Mesenchymal stem cell (in vitro differentiated cells and primary cell): ENCODE data around the gene CCDC14.
A peak's percentile ranks its signal among the peaks of the same experiment; 100 is the strongest.

ENCODE experiments used
- DNase-seq: peaks from one replicate; pipeline ENCODE4 v3.0.0-alpha.2; 2013
- H2AFZ ChIP-seq: one replicate; pipeline ENCODE4 v1.6.1; 2013; ENCODE audit warnings: low read depth, mild to moderate bottlenecking, control low read depth, inconsistent platforms, low read length, moderate library complexity
- H2AK5ac ChIP-seq: 2 replicates; pipeline ENCODE4 v1.6.1; 2013; ENCODE audit warnings: low read length, moderate library complexity, mild to moderate bottlenecking, inconsistent platforms; ENCODE audit not compliant: severe bottlenecking
- H2BK120ac ChIP-seq: one replicate; pipeline ENCODE4 v1.6.1; 2013; ENCODE audit warnings: low read depth, mild to moderate bottlenecking, inconsistent platforms, low read length, moderate library complexity
- H2BK12ac ChIP-seq, 2 experiments: one replicate each; pipeline ENCODE4 v1.6.1; 2013; ENCODE audit warnings: inconsistent platforms in 2 of 2, low read length in 2 of 2, mild to moderate bottlenecking in 2 of 2, moderate library complexity in 2 of 2, control low read depth in 1 of 2
- H2BK15ac ChIP-seq: one replicate; pipeline ENCODE4 v1.6.1; 2013; ENCODE audit warnings: mild to moderate bottlenecking, low read depth, inconsistent platforms; ENCODE audit not compliant: poor library complexity, severe bottlenecking
- H2BK5ac ChIP-seq: 2 replicates; pipeline ENCODE4 v1.6.1; 2013; ENCODE audit warnings: low read depth, mild to moderate bottlenecking, low read length, control low read depth, inconsistent platforms; ENCODE audit not compliant: poor library complexity, severe bottlenecking
- H3K14ac ChIP-seq, 2 experiments: one replicate each; pipeline ENCODE4 v1.6.1; 2013; ENCODE audit warnings: inconsistent platforms in 2 of 2, low read length in 2 of 2, control low read depth in 1 of 2, mild to moderate bottlenecking in 1 of 2, moderate library complexity in 1 of 2
- H3K18ac ChIP-seq, 2 experiments: one replicate each; pipeline ENCODE4 v1.6.1; 2013; ENCODE audit warnings: inconsistent platforms in 2 of 2, low read length in 2 of 2, control low read depth in 1 of 2, low read depth in 1 of 2, mild to moderate bottlenecking in 1 of 2
- H3K23ac ChIP-seq, 2 experiments: one replicate each; pipeline ENCODE4 v1.6.1; 2013; ENCODE audit warnings: inconsistent platforms in 2 of 2, low read length in 2 of 2, mild to moderate bottlenecking in 2 of 2, moderate library complexity in 2 of 2, control low read depth in 1 of 2
- H3K27ac ChIP-seq: 2 replicates; pipeline ENCODE4 v1.5.1; 2013; ENCODE audit warnings: mild to moderate bottlenecking, moderate library complexity, low read length, control low read depth, inconsistent platforms; ENCODE audit not compliant: poor library complexity, severe bottlenecking
- H3K27me3 ChIP-seq, 2 experiments: 2 replicates each; pipeline versions ENCODE4 v1.6.1 to v1.7.0; 2013; ENCODE audit warnings: low read length in 2 of 2, mild to moderate bottlenecking in 2 of 2, moderate library complexity in 2 of 2, control low read depth in 1 of 2, inconsistent platforms in 1 of 2; ENCODE audit not compliant: control insufficient read depth in 1 of 2, insufficient read depth in 1 of 2
- H3K36me3 ChIP-seq, 2 experiments: 2 replicates each; pipeline versions ENCODE4 v1.6.1 to v1.7.0; 2013; ENCODE audit warnings: low read length in 2 of 2, control low read depth in 1 of 2, inconsistent platforms in 1 of 2, low read depth in 1 of 2, mild to moderate bottlenecking in 1 of 2; ENCODE audit not compliant: insufficient read depth in 2 of 2, control insufficient read depth in 1 of 2
- H3K4ac ChIP-seq, 2 experiments: one replicate each; pipeline ENCODE4 v1.6.1; 2013; ENCODE audit warnings: inconsistent platforms in 2 of 2, low read length in 2 of 2, mild to moderate bottlenecking in 2 of 2, moderate library complexity in 2 of 2, control low read depth in 1 of 2, low read depth in 1 of 2
- H3K4me1 ChIP-seq: 2 replicates; pipeline ENCODE4 v1.6.1; 2013; ENCODE audit warnings: low read depth, low read length, control low read depth; ENCODE audit not compliant: control insufficient read depth, insufficient read depth
- H3K4me2 ChIP-seq: 2 replicates; pipeline ENCODE4 v1.6.1; 2013; ENCODE audit warnings: low read length, mild to moderate bottlenecking, inconsistent platforms; ENCODE audit not compliant: poor library complexity, severe bottlenecking
- H3K4me3 ChIP-seq, 2 experiments: 2 replicates each; pipeline versions ENCODE4 v1.5.1 to v1.7.0; 2013; ENCODE audit warnings: low read length in 2 of 2, mild to moderate bottlenecking in 2 of 2, control low read depth in 1 of 2, low read depth in 1 of 2; ENCODE audit not compliant: insufficient read depth in 1 of 2
- H3K79me1 ChIP-seq: replicated peaks from 2 replicates; pipeline ENCODE4 v1.6.1; 2013; ENCODE audit warnings: mild to moderate bottlenecking, control low read depth, low read length, inconsistent platforms; ENCODE audit not compliant: poor library complexity, severe bottlenecking
- H3K9ac ChIP-seq: 2 replicates; pipeline ENCODE4 v1.7.0; 2013; ENCODE audit warnings: mild to moderate bottlenecking, low read length, moderate library complexity
- H3K9me3 ChIP-seq: 2 replicates; pipeline ENCODE4 v1.7.0; 2013; ENCODE audit warnings: mild to moderate bottlenecking, low read length; ENCODE audit not compliant: control insufficient read depth
- H4K8ac ChIP-seq: one replicate; pipeline ENCODE4 v1.6.1; 2013; ENCODE audit warnings: inconsistent platforms, mild to moderate bottlenecking, low read length, moderate library complexity
- H4K91ac ChIP-seq: one replicate; pipeline ENCODE4 v1.6.1; 2013; ENCODE audit warnings: mild to moderate bottlenecking, low read length, inconsistent platforms
- WGBS: methylation state at CpG from one replicate; pipeline ENCODE4 v1.1.7; 2013; ENCODE audit warnings: mixed read lengths; 5-methylcytosine and 5-hydroxymethylcytosine counted together

CCDC14 gene

GRCh38 chr3:123881771-123882170 is 79.3 kb downstream of the CCDC14 start:
- H2BK12ac ChIP-seq = peak overlapping the region in 1 of 2 experiments; percentile 17
- H3K4ac ChIP-seq = peak overlapping the region in 1 of 2 experiments; percentile 13
- DNase-seq = no peak
- no peaks in the 10 kb centered on the region for H3K27me3 ChIP-seq
- H3K14ac ChIP-seq = no peak overlapping the region
- no peak overlapping the region for H3K23ac ChIP-seq
- H4K8ac ChIP-seq = no peak overlapping the region
- H3K9ac ChIP-seq = no peak overlapping the region
- no peak overlapping the region for H4K91ac ChIP-seq
- H3K4me1 ChIP-seq = peaks cover 28% of the 10 kb centered on the region
- H2AK5ac ChIP-seq = peak overlapping the region; percentile 14
- H2BK120ac ChIP-seq = no peak overlapping the region
- no peak overlapping the region for H2BK5ac ChIP-seq
- peak overlapping the region; percentile 55 for H3K4me2 ChIP-seq
- peak overlapping the region in 1 of 2 experiments; percentile 58 for H3K18ac ChIP-seq
- H3K27ac ChIP-seq = no peak overlapping the region
- H3K36me3 ChIP-seq = peaks cover 0 to 28% of the 10 kb centered on the region in 2 experiments
- H3K4me3 ChIP-seq = no peak overlapping the region
- peaks cover 1% of the 10 kb centered on the region for H3K79me1 ChIP-seq
- H3K9me3 ChIP-seq = no peaks in the 10 kb centered on the region
- H2BK15ac ChIP-seq = no peak overlapping the region
- H2AFZ ChIP-seq = no peak overlapping the region
- WGBS = 94% methylated on average over 2 of the region's 2 CpGs

GRCh38 chr3:123880998-123881561 is 79.9 kb downstream of the CCDC14 start:
- H3K9ac ChIP-seq = no peak overlapping the region
- no peaks in the 10 kb centered on the region for H3K9me3 ChIP-seq
- H3K79me1 ChIP-seq = peaks cover 1% of the 10 kb centered on the region
- peak overlapping the region; percentile 9 to 24 for H2BK12ac ChIP-seq
- H3K27me3 ChIP-seq = no peaks in the 10 kb centered on the region
- H3K4me1 ChIP-seq = peaks cover 28% of the 10 kb centered on the region
- H2BK120ac ChIP-seq = no peak overlapping the region
- H3K23ac ChIP-seq = no peak overlapping the region
- H4K91ac ChIP-seq = peak overlapping the region; percentile 66
- no peak overlapping the region for H3K4ac ChIP-seq
- H3K4me2 ChIP-seq = peak overlapping the region; percentile 23
- peak overlapping the region; percentile 20 for H2AK5ac ChIP-seq
- H3K18ac ChIP-seq = no peak overlapping the region
- no peak overlapping the region for H3K14ac ChIP-seq
- H3K4me3 ChIP-seq = no peak overlapping the region
- H2BK5ac ChIP-seq = no peak overlapping the region
- H3K36me3 ChIP-seq = peaks cover 2 to 28% of the 10 kb centered on the region in 2 experiments
- DNase-seq = peak; percentile 61
- peak overlapping the region; percentile 43 for H3K27ac ChIP-seq
- 73% methylated on average over 6 of the region's 6 CpGs for WGBS
- H2AFZ ChIP-seq = no peak overlapping the region
- H2BK15ac ChIP-seq = peak overlapping the region; percentile 40
- H4K8ac ChIP-seq = peak overlapping the region; percentile 53

GRCh38 chr3:123878807-123879206 is 82.2 kb downstream of the CCDC14 start:
- H3K27me3 ChIP-seq = no peaks in the 10 kb centered on the region
- H3K4me2 ChIP-seq = no peak overlapping the region
- H2BK12ac ChIP-seq = no peak overlapping the region
- H3K23ac ChIP-seq = no peak overlapping the region
- H2AK5ac ChIP-seq = no peak overlapping the region
- no peak overlapping the region for H4K8ac ChIP-seq
- no peak overlapping the region for H3K27ac ChIP-seq
- peaks cover 12 to 28% of the 10 kb centered on the region in 2 experiments for H3K36me3 ChIP-seq
- no peak overlapping the region for H2AFZ ChIP-seq
- H3K18ac ChIP-seq = no peak overlapping the region
- WGBS = 82% methylated on average over 5 of the region's 7 CpGs
- no peak overlapping the region for H4K91ac ChIP-seq
- H2BK5ac ChIP-seq = no peak overlapping the region
- peaks cover 26% of the 10 kb centered on the region for H3K4me1 ChIP-seq
- H3K14ac ChIP-seq = no peak overlapping the region
- H2BK120ac ChIP-seq = no peak overlapping the region
- H3K79me1 ChIP-seq = peaks cover 1% of the 10 kb centered on the region
- H2BK15ac ChIP-seq = no peak overlapping the region
- no peak overlapping the region for H3K9ac ChIP-seq
- no peak for DNase-seq
- H3K9me3 ChIP-seq = no peaks in the 10 kb centered on the region
- H3K4ac ChIP-seq = no peak overlapping the region
- no peak overlapping the region for H3K4me3 ChIP-seq

- no peak overlapping the region for H3K18ac ChIP-seq
- H3K4me2 ChIP-seq = no peak overlapping the region
- no peak overlapping the region for H3K27ac ChIP-seq
- peak overlapping the region; percentile 2 for H4K91ac ChIP-seq
- no peak overlapping the region for H2BK120ac ChIP-seq
- H3K9me3 ChIP-seq = no peaks in the 10 kb centered on the region
- no peak overlapping the region for H3K23ac ChIP-seq
- H3K14ac ChIP-seq = no peak overlapping the region
- no peak overlapping the region for H2BK5ac ChIP-seq
- H3K27me3 ChIP-seq = no peaks in the 10 kb centered on the region
- DNase-seq = no peak
- H3K79me1 ChIP-seq = peaks cover 1% of the 10 kb centered on the region
- H4K8ac ChIP-seq = no peak overlapping the region
- H3K9ac ChIP-seq = no peak overlapping the region
- peaks cover 12 to 28% of the 10 kb centered on the region in 2 experiments for H3K36me3 ChIP-seq
- H2BK15ac ChIP-seq = no peak overlapping the region
- H3K4me1 ChIP-seq = peaks cover 26% of the 10 kb centered on the region
- WGBS = 94% methylated on average over 4 of the region's 4 CpGs
- H2AK5ac ChIP-seq = no peak overlapping the region
- H2AFZ ChIP-seq = no peak overlapping the region
- H3K4ac ChIP-seq = no peak overlapping the region
- H2BK12ac ChIP-seq = no peak overlapping the region
- no peak overlapping the region for H3K4me3 ChIP-seq
Measured at GRCh38 chr3:123877965-123878364, 83.1 kb downstream of the CCDC14 start.
